Tibial artery (tissue), 4 donors: ENCODE measurements around the gene DNAJB14.

Experiments used
- DNase-seq, 2 donors: peaks; one replicate each; pipeline ENCODE4 v3.0.0-alpha.2; 2019
- H3K27ac ChIP-seq, 2 donors: fragments of 200-600 bp; sonication (generic) in 1 of 2; 1 replicate in 1 of 2; 2 replicates in 1 of 2; pipeline ENCODE4 v1.5.1; 2018 to 2019; ENCODE audit warnings: mild to moderate bottlenecking in 1 of 2
- H3K27me3 ChIP-seq, 2 donors: fragments of 200-600 bp; sonication (generic) in 1 of 2; one replicate each; pipeline versions ENCODE4 v1.5.1 to v1.6.0; 2016 to 2019
- H3K36me3 ChIP-seq, 3 donors: fragments of 200-600 bp; sonication (generic) in 2 of 3; one replicate each; pipeline ENCODE4 v1.5.1; 2016 to 2019; ENCODE audit warnings: mild to moderate bottlenecking in 2 of 3
- H3K4me1 ChIP-seq, 4 donors: fragments of 200-600 bp; sonication (generic) in 2 of 4; 1 replicate in 3 of 4; 2 replicates in 1 of 4; pipeline ENCODE4 v1.5.1; 2016 to 2019
- H3K4me3 ChIP-seq, 2 donors: fragments of 200-600 bp; sonication (generic) in 1 of 2; 1 replicate in 1 of 2; 2 replicates in 1 of 2; pipeline ENCODE4 v1.5.1; 2018 to 2019; ENCODE audit warnings: mild to moderate bottlenecking in 2 of 2
- H3K9me3 ChIP-seq, 3 donors: fragments of 200-600 bp; sonication (generic) in 1 of 3; one replicate each; pipeline ENCODE4 v1.5.1; 2016 to 2019
- CTCF ChIP-seq, 2 experiments: fragments of 200-600 bp in 1 of 2; fragments of 450-650 bp in 1 of 2; IDR thresholded peaks; one replicate each; pipeline ENCODE4 v1.5.1; 2017 to 2019; ENCODE audit warnings: antibody characterized with exemption in 2 of 2, mild to moderate bottlenecking in 1 of 2, moderate library complexity in 1 of 2
- intact Hi-C: fragments of 100-400 bp; cut with DNase I; formaldehyde crosslinking; loops from one replicate; pipeline ENCODE4 v1.15.0; 2023; ENCODE audit warnings: low total_unique reads

Gene DNAJB14

DNA sequence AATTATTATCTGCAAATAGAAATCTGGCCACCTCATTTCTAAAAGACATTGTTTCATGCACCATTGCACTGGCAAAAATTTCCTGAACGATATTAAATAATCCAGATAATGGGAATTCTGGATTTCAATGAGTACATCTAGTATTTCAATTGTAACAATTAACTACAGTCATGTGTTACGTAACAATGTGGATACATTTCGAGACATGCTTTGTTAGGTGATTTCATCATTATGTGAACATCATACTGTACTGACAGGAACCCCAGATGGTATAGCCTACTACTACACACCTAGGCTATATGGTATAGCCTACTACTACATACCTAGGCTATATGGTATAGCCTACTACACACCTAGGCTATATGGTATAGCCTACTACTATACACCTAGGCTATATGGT is 67.0 kb downstream of the DNAJB14 start:
- TF ChIP-seq CTCF (IDR thresholded peaks at IDR 0.05), result no peak
- intact Hi-C loops, result no loop called here
- H3K9me3 ChIP-seq, result no peaks in the 10 kb centered on the region
- no peak for DNase-seq
- no peak overlapping the region for H3K4me3 ChIP-seq
- no peak overlapping the region for H3K27ac ChIP-seq
- peaks cover 41 to 65% (median 56%) of the 10 kb centered on the region in 3 donors for H3K36me3 ChIP-seq
- no peaks in the 10 kb centered on the region for H3K27me3 ChIP-seq
- no peaks in the 10 kb centered on the region for H3K4me1 ChIP-seq

DNA sequence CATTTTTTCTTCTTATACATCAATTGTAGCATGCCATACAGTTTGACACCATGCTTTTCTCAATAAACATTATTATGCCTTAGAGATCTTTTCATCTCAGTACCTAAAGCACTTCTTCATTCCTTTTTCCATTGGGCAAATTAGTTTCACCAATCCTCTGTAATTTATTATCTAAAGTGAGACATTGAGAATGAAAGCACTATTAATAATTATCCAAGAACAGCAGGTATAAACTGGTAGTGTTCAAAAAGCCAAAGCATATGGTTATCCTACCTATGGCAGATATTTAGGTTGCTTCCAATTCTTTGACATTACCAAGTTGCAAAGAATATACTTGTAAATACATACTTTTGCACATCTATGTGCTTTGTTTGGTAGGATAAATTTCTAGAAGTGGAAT is 67.8 kb downstream of the DNAJB14 start:
- Histone ChIP-seq H3K27me3 (no peaks in the 10 kb centered on the region), H3K4me1 (no peaks in the 10 kb centered on the region), H3K9me3 (no peaks in the 10 kb centered on the region), H3K36me3 (peaks cover 35 to 59% (median 53%) of the 10 kb centered on the region in 3 donors), H3K4me3 (no peak overlapping the region), H3K27ac (no peak overlapping the region)
- TF ChIP-seq CTCF (IDR thresholded peaks at IDR 0.05), result no peak
- intact Hi-C loops, result no loop called here
- DNase-seq, result no peak

DNA sequence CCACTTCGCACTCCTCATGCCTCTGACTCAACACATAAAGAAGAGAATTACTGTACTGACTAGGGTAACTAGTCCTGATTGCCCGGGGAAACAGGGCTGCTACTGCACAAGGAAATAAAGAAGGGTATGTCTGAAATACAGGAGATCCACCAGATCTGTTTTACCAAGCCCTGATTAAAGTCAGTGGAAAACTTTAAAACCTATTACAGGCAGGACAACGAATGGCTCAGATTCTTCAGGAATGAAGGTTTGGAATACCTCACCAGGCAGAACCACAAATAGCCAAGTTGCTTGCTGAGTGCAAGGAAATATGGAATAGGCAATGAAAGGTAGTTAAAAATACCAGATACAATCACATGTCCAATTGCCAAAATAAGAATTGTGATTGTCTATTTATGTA is 69.5 kb downstream of the DNAJB14 start:
- TF ChIP-seq CTCF (IDR thresholded peaks at IDR 0.05), result no peak
- intact Hi-C loops, result no loop called here
- no peak for DNase-seq
- no peaks in the 10 kb centered on the region for H3K9me3 ChIP-seq
- no peaks in the 10 kb centered on the region for H3K4me1 ChIP-seq
- no peak overlapping the region for H3K4me3 ChIP-seq
- H3K27me3 ChIP-seq, result no peaks in the 10 kb centered on the region
- no peak overlapping the region for H3K27ac ChIP-seq
- H3K36me3 ChIP-seq, result peaks cover 30 to 48% (median 42%) of the 10 kb centered on the region in 3 donors

- Histone ChIP-seq H3K36me3 (peaks cover 12 to 30% (median 27%) of the 10 kb centered on the region in 3 donors), H3K9me3 (no peaks in the 10 kb centered on the region), H3K27me3 (no peaks in the 10 kb centered on the region), H3K4me1 (no peaks in the 10 kb centered on the region), H3K27ac (no peak overlapping the region), H3K4me3 (no peak overlapping the region)
- no peak for TF ChIP-seq CTCF (IDR thresholded peaks at IDR 0.05)
- intact Hi-C loops, result no loop called here
- DNase-seq, result no peak
These were observed 71.3 kb downstream of the DNAJB14 start for GRCh38 chr4:99875071-99875470.

- Histone ChIP-seq H3K4me3 (no peak overlapping the region), H3K27ac (no peak overlapping the region), H3K27me3 (no peaks in the 10 kb centered on the region), H3K36me3 (peaks cover 0 to 5% (median 2%) of the 10 kb centered on the region in 3 donors), H3K4me1 (no peaks in the 10 kb centered on the region), H3K9me3 (no peaks in the 10 kb centered on the region)
- no peak for DNase-seq
- TF ChIP-seq CTCF (IDR thresholded peaks at IDR 0.05), result no peak
- intact Hi-C loops, result no loop called here
These were observed 73.8 kb downstream of the DNAJB14 start for GRCh38 chr4:99872570-99872969.

DNA sequence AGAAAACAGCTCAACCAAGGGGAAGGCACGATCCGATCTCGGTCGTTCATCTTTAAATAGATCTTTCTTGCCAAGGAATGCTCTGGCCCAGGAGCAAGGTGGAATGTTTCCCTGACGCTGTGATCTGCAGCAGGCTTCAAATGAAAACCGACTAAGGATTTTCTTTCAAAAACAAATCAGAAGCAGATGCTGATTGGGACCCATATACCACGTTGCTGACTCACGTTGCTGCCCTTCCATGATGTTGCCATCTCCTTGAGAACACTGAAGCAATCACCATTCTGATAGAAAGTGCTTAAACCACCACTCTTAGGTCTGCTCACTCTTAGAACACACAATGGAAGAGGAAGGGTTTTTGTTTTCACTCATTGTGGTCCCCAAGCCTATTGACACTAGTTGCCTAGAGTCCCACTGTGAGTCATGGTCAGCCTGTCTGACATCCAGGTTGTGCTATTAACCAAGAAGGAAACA is 78.3 kb downstream of the DNAJB14 start:
- Histone ChIP-seq H3K4me3 (no peak overlapping the region), H3K9me3 (no peaks in the 10 kb centered on the region), H3K27ac (no peak overlapping the region), H3K36me3 (no peaks in the 10 kb centered on the region), H3K27me3 (no peaks in the 10 kb centered on the region), H3K4me1 (no peaks in the 10 kb centered on the region)
- no peak for DNase-seq
- TF ChIP-seq CTCF (IDR thresholded peaks at IDR 0.05), result no peak
- intact Hi-C loops, result no loop called here
